ENCODE data around the gene DNAJB6.

DNAJB6 gene

DNA sequence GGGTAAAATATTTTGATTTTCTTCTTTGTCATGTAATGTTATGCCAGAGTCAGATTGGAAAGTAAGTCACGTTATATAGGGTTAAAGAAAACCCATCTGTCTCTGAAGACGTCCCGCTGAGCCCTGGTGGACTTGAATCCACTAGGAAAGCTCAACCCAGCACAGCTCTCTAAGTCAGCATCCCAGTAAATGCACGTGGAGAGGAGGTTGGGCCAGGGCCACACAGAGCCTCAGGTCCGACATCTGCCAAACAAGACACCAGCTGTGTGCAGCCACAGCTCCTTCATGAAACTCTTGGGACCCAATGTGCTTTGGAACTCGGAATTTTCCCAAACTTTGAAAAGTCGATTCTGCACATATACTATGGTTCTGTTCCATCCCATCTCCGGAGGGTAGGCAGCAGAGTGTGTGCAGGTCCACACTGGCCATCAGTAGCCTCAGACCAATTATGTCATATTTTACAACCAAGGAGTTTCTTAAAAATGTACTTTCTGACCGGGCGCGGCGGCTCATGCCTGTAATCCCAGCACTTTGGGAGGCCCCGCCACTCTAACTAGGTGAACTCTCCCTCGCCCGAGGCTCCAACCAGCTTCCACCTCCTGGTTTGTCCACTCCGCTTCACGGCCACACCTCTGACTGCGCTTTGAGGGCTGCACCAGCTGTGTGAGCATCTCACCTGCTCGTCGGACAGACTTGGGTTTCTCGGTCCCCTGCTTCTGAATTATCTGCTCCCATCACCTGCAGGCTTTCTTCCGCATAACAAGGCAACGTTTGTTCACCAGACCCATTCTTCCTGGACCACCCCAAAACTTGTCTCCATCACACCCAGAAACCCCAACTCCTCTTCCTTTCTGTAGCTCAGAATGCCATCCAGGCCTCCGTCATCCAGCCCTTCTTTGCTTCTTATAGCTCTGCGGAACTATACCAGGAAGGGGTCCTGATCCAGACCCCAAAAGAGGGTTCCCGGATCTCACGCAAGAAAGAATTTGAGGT, 29.7 kb upstream of the DNAJB6 start:
- CTCF ChIA-PET, result no interaction called here
- DNase-seq (ENCODE audit: extremely low spot score), result no peak
- POLR2A ChIA-PET, result no interaction called here
- TF ChIP-seq SP1 (IDR thresholded peaks at IDR 0.05) (no peak), CTBP1 (IDR thresholded peaks at IDR 0.05; ENCODE audit: borderline replicate concordance) (no peak), FOXM1 (IDR thresholded peaks at IDR 0.05; ENCODE audit: borderline replicate concordance) (no peak), ELF4 (IDR thresholded peaks at IDR 0.05) (no peak), BHLHE40 (IDR thresholded peaks at IDR 0.05; ENCODE audit: borderline replicate concordance) (no peak), FOXK2 (IDR thresholded peaks at IDR 0.05) (no peak), TARDBP (IDR thresholded peaks at IDR 0.05) (no peak), HDGF (IDR thresholded peaks at IDR 0.05; ENCODE audit: borderline replicate concordance) (no peak), ZNF384 (IDR thresholded peaks at IDR 0.05) (no peak), SUZ12 (IDR thresholded peaks at IDR 0.05) (no peak), NFRKB (IDR thresholded peaks at IDR 0.05) (no peak), LEF1 (IDR thresholded peaks at IDR 0.05; ENCODE audit: borderline replicate concordance) (no peak), ARNT (IDR thresholded peaks at IDR 0.05) (no peak)
- TF ChIP-seq, protein P1, sequence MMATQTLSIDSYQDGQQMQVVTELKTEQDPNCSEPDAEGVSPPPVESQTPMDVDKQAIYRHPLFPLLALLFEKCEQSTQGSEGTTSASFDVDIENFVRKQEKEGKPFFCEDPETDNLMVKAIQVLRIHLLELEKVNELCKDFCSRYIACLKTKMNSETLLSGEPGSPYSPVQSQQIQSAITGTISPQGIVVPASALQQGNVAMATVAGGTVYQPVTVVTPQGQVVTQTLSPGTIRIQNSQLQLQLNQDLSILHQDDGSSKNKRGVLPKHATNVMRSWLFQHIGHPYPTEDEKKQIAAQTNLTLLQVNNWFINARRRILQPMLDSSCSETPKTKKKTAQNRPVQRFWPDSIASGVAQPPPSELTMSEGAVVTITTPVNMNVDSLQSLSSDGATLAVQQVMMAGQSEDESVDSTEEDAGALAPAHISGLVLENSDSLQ (IDR thresholded peaks at IDR 0.05), result no peak

DNA sequence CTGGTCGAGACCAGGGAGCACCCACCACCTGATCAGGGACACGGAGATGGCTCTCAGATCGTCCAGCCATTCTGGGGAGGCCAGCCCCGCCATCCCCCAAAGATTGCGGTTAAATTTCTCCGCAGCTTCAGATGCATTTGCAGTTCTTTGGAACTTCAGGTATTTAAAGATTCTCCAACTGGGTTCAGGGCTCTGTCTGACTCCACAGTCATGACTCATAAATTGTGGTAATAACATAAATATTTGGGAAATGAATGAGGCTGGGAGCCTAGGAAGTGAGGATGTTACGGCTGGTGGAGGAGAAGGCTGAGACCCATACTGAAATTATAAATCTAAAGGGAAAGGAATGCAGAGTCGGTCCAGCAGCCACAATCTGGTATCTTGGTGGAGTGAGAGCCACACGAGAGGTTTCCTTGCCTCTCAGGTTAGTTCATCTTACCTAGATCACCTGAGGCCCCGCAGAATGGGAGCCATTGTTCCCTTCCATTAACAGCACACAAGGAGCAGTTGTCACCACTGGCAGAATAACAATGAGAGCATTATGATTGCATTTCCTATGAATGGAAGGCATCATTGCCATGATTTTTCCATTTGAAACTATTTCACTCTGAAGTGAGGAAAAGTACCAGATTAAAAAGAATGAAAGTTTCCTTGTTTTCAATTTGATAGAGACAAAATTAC, 26.7 kb upstream of the DNAJB6 start:
- TF ChIP-seq ARNT (IDR thresholded peaks at IDR 0.05) (no peak), FOXM1 (IDR thresholded peaks at IDR 0.05; ENCODE audit: borderline replicate concordance) (no peak), CTBP1 (IDR thresholded peaks at IDR 0.05; ENCODE audit: borderline replicate concordance) (no peak), LEF1 (IDR thresholded peaks at IDR 0.05; ENCODE audit: borderline replicate concordance) (no peak), ZNF384 (IDR thresholded peaks at IDR 0.05) (no peak), L3MBTL2 (conservative IDR thresholded peaks at IDR 0.05) (no peak), ELF4 (IDR thresholded peaks at IDR 0.05) (no peak), BHLHE40 (IDR thresholded peaks at IDR 0.05; ENCODE audit: borderline replicate concordance) (no peak), TARDBP (IDR thresholded peaks at IDR 0.05) (no peak), SP1 (IDR thresholded peaks at IDR 0.05) (no peak), HDGF (IDR thresholded peaks at IDR 0.05; ENCODE audit: borderline replicate concordance) (no peak), FOXA1 (IDR thresholded peaks at IDR 0.05) (no peak), SUZ12 (IDR thresholded peaks at IDR 0.05) (no peak), FOXK2 (IDR thresholded peaks at IDR 0.05) (no peak), NFRKB (IDR thresholded peaks at IDR 0.05) (no peak)
- TF ChIP-seq, protein P1 (IDR thresholded peaks at IDR 0.05), result no peak
- ChIA-PET CTCF (no interaction called here), POLR2A (no interaction called here)
- no peak for DNase-seq (ENCODE audit: extremely low spot score)

DNA sequence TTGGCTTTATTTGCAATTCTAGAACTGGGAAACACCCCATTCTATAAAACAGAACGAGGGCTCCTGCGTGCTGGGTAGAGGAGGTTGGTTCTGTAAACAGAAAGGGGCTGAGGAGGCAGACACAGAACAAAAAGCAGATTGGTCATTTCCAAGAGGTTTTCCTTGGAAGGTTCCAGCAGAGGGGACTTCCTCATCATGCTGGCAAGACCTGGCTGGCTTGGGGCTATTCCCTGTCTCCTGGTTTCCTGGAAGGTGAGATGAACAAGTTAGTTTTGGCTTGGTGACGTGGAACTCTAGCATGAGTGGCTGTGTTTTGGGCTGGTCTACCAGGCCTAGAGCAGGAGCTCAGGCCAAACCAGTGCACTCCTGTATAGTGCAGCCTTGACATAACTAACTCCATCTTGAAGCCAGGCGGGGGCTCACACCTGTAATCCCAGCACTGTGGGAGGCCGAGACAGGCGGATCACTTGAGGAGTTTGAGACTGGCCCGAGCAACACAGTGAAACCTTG, 26.1 kb upstream of the DNAJB6 start:
- CTCF ChIA-PET, result no interaction called here
- POLR2A ChIA-PET, result no interaction called here
- no peak for DNase-seq (ENCODE audit: extremely low spot score)
- TF ChIP-seq FOXA1 (IDR thresholded peaks at IDR 0.05), result no peak
- no peak for TF ChIP-seq SUZ12 (IDR thresholded peaks at IDR 0.05)

DNA sequence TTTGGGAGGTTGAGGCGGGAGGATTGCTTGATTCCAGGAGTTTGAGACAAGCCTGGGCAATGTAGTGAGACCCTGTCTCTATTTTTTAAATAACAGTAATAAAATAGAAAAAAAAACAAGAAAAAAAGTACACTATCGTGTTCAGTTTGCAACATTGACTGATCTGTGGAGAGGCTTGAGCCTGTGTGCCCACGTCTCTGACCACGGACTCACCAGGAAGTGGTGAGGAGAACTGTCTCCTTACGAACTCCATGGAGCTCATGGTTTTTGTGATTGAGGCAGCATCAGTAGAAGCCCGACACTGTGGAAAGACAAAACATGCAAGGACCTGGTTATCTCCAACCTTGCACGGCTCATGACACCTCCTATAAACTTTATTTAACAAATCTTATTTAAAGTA, 23.9 kb upstream of the DNAJB6 start:
- TF ChIP-seq FOXM1 (IDR thresholded peaks at IDR 0.05; ENCODE audit: borderline replicate concordance) (no peak), LEF1 (IDR thresholded peaks at IDR 0.05; ENCODE audit: borderline replicate concordance) (no peak), ARNT (IDR thresholded peaks at IDR 0.05) (no peak), ZNF384 (IDR thresholded peaks at IDR 0.05) (no peak), SP1 (IDR thresholded peaks at IDR 0.05) (no peak), CTBP1 (IDR thresholded peaks at IDR 0.05; ENCODE audit: borderline replicate concordance) (no peak), FOXA1 (IDR thresholded peaks at IDR 0.05) (no peak), ELF4 (IDR thresholded peaks at IDR 0.05) (no peak)
- TF ChIP-seq, protein P1 (IDR thresholded peaks at IDR 0.05), result no peak
- DNase-seq (ENCODE audit: extremely low spot score), result no peak
- ChIA-PET POLR2A (no interaction called here), CTCF (no interaction called here)

DNA sequence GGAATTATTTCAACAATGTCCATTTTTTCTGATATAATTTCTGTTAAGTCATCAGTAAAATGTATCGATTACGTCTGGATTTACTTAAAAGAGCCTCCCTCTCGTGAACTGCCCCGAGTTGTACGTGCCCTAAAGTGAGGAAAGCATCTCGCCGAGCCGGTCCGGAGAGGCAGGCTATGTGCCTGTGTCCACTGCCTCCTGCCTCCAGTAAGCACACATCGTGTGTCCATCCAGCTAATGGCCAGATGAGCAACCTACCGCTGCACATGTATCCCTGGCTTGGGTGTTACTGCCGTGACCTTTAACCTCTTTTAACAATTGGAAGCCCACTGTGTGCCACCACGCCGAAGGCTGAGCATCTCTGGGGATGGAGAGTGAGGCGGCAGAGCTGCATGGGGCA, 23.2 kb upstream of the DNAJB6 start:
- TF ChIP-seq FOXA1 (IDR thresholded peaks at IDR 0.05) (no peak), TARDBP (IDR thresholded peaks at IDR 0.05) (no peak), L3MBTL2 (conservative IDR thresholded peaks at IDR 0.05) (no peak), FOXM1 (IDR thresholded peaks at IDR 0.05; ENCODE audit: borderline replicate concordance) (no peak), CTBP1 (IDR thresholded peaks at IDR 0.05; ENCODE audit: borderline replicate concordance) (no peak), HDGF (IDR thresholded peaks at IDR 0.05; ENCODE audit: borderline replicate concordance) (no peak), SUZ12 (IDR thresholded peaks at IDR 0.05) (no peak), BHLHE40 (IDR thresholded peaks at IDR 0.05; ENCODE audit: borderline replicate concordance) (no peak), ZNF384 (IDR thresholded peaks at IDR 0.05) (no peak), NFRKB (IDR thresholded peaks at IDR 0.05) (no peak), ARNT (IDR thresholded peaks at IDR 0.05) (no peak)
- TF ChIP-seq, protein P1 (IDR thresholded peaks at IDR 0.05), result no peak
- CTCF ChIA-PET, result no interaction called here
- DNase-seq (ENCODE audit: extremely low spot score), result no peak
- POLR2A ChIA-PET, result no interaction called here
